K562 (cell line): ENCODE data around the gene DARS2. TPM values are rescaled to one million over a fixed set of nuclear protein-coding genes. Genes with fewer than 3 reads are reported as not detected.
A peak's percentile ranks its signal among the peaks of the same experiment; 100 is the strongest.

Experiments
- CEBPB ChIP-seq: fragments of 450-650 bp; IDR thresholded peaks from 2 replicates; pipeline ENCODE4 v1.6.1; 2016; ENCODE audit warnings: missing genetic modification characterization, missing compliant biosample characterization
- COPS2 ChIP-seq: fragments of 450-650 bp; conservative IDR thresholded peaks from 2 replicates; pipeline ENCODE4 v1.6.1; 2016; ENCODE audit warnings: mild to moderate bottlenecking, moderate library complexity
- HDGF ChIP-seq: fragments of 450-650 bp; IDR thresholded peaks from 2 replicates; pipeline ENCODE4 v1.6.1; 2016
- LCOR ChIP-seq: sonication (generic); formaldehyde crosslinking; IDR thresholded peaks from 2 replicates; pipeline ENCODE4 v1.8.0; 2022; ENCODE audit warnings: mild to moderate bottlenecking, missing genetic modification reagents
- MCM5 ChIP-seq: fragments of 450-650 bp; IDR thresholded peaks from 2 replicates; pipeline ENCODE4 v1.6.1; 2016; ENCODE audit warnings: low read depth
- NELFE ChIP-seq: IDR thresholded peaks from 2 replicates; pipeline ENCODE4 v1.6.1; 2011; ENCODE audit warnings: mild to moderate bottlenecking; ENCODE audit not compliant: insufficient read depth, insufficient read length
- RBFOX2 ChIP-seq: fragments of 200-400 bp; formaldehyde crosslinking; IDR thresholded peaks from 2 replicates; pipeline ENCODE4 v1.6.1; 2017; ENCODE audit warnings: low read depth, mild to moderate bottlenecking, low read length, moderate library complexity
- RBM22 ChIP-seq: fragments of 200-400 bp; formaldehyde crosslinking; IDR thresholded peaks from 2 replicates; pipeline ENCODE4 v1.6.1; 2018; ENCODE audit warnings: low read length, low read depth; ENCODE audit not compliant: poor library complexity, severe bottlenecking
- SRSF3 ChIP-seq: fragments of 200-400 bp; formaldehyde crosslinking; IDR thresholded peaks from 2 replicates; pipeline ENCODE4 v1.6.1; 2016; ENCODE audit warnings: mild to moderate bottlenecking, low read length, moderate library complexity; ENCODE audit not compliant: insufficient read depth
- STAT5B ChIP-seq: fragments of 250-450 bp; sonication (Bioruptor Pico); IDR thresholded peaks from 2 replicates; pipeline ENCODE4 v1.8.0; 2021; ENCODE audit warnings: mild to moderate bottlenecking, inconsistent platforms
- TOE1 ChIP-seq, 2 experiments: fragments of 450-650 bp in 1 of 2; sonication (generic) in 1 of 2; formaldehyde crosslinking in 1 of 2; IDR thresholded peaks; 2 replicates each; pipeline versions ENCODE4 v1.7.1 to v1.8.0; 2016 to 2022; ENCODE audit warnings: borderline replicate concordance in 2 of 2, mild to moderate bottlenecking in 2 of 2, antibody characterized with exemption in 1 of 2, inconsistent platforms in 1 of 2, low read depth in 1 of 2, missing genetic modification reagents in 1 of 2, moderate library complexity in 1 of 2
- XRCC3 ChIP-seq: fragments of 450-650 bp; IDR thresholded peaks from 2 replicates; pipeline ENCODE4 v1.6.1; 2017; ENCODE audit warnings: mild to moderate bottlenecking, moderate library complexity
- XRCC4 ChIP-seq: IDR thresholded peaks from one replicate; pipeline ENCODE4 v1.6.1; 2011; ENCODE audit not compliant: insufficient read depth, insufficient read length; ENCODE audit errors: extremely low read depth
- ZBTB17 ChIP-seq: fragments of 450-650 bp; formaldehyde crosslinking; IDR thresholded peaks from 2 replicates; pipeline ENCODE4 v1.4.0; 2020; ENCODE audit warnings: mild to moderate bottlenecking
- ZBTB8A ChIP-seq: fragments of 450-650 bp; IDR thresholded peaks from 2 replicates; pipeline ENCODE4 v1.6.1; 2018; ENCODE audit warnings: mild to moderate bottlenecking, moderate library complexity; ENCODE audit not compliant: partially characterized antibody
- ZC3H8 ChIP-seq: fragments of 450-650 bp; IDR thresholded peaks from 2 replicates; pipeline ENCODE4 v1.6.1; 2017
- ZNF253 ChIP-seq: fragments of 250-450 bp; sonication (Bioruptor Pico); conservative IDR thresholded peaks from 2 replicates; pipeline ENCODE4 v1.6.1; 2021; ENCODE audit warnings: mild to moderate bottlenecking
- ZNF436 ChIP-seq: fragments of 250-450, 450-650 bp; sonication (Bioruptor Pico); formaldehyde crosslinking; IDR thresholded peaks from 2 replicates; pipeline ENCODE4 v1.7.0; 2020; ENCODE audit warnings: mild to moderate bottlenecking
- ZNF696 ChIP-seq: fragments of 250-450 bp; sonication (Bioruptor Pico); conservative IDR thresholded peaks from 2 replicates; pipeline ENCODE4 v1.4.0; 2020; ENCODE audit warnings: mild to moderate bottlenecking, moderate library complexity
- polyA plus RNA-seq, 8 experiments: library from polyadenylated mRNA; depleted of rRNA in 4 of 8; stranded (reverse) in 5 of 8; unstranded in 3 of 8; fragments of >200 nt; fragmentation: Nextera tagmentation in 2 of 8; fragmentation: Illumina TruSeq in 1 of 8; extraction: Ambion mirVana in 2 of 8; extraction: Trizol in 1 of 8; gene quantifications; 2 replicates each; pipeline versions ENCODE4 v1.2.1 to v1.2.3, GENCODE V29; 2011 to 2014; ENCODE audit warnings: inconsistent platforms in 1 of 8, missing spikeins in 1 of 8
- total RNA-seq, 7 experiments: library from RNA; depleted of rRNA in 6 of 7; stranded (reverse); fragments of >200 nt in 6 of 7; fragmentation: Illumina TruSeq in 2 of 7; extraction: Trizol in 2 of 7; gene quantifications; 2 replicates each; pipeline versions ENCODE4 v1.2.1 to v1.2.3, GENCODE V29; 2011 to 2021; ENCODE audit warnings: low replicate concordance in 1 of 7
- TF ChIP-seq, protein P1 (sequence below): fragments of 450-650 bp; conservative IDR thresholded peaks from 2 replicates; pipeline ENCODE4 v1.6.1; 2016; ENCODE audit warnings: missing genetic modification characterization, low read depth, mild to moderate bottlenecking, control low read depth, missing compliant biosample characterization
- TF ChIP-seq, protein P2 (sequence below): IDR thresholded peaks from 3 replicates; pipeline ENCODE4 v1.6.1; 2011; ENCODE audit warnings: borderline replicate concordance, mild to moderate bottlenecking, moderate library complexity; ENCODE audit not compliant: insufficient read length; ENCODE audit errors: extremely low read depth
- TF ChIP-seq, protein P3 (sequence below): IDR thresholded peaks from 2 replicates; pipeline ENCODE4 v1.6.1; 2011; ENCODE audit warnings: borderline replicate concordance, low read depth, mild to moderate bottlenecking, moderate library complexity, low read length; ENCODE audit not compliant: insufficient read depth, poor library complexity, severe bottlenecking

DARS2 gene
- total and polyA plus RNA-seq, 9 of the 15 experiments (the other 6 are each of a cell fraction or from before 2014, with no cell fraction given): 36.4 to 96.7 (median 68.6) TPM

DNA sequence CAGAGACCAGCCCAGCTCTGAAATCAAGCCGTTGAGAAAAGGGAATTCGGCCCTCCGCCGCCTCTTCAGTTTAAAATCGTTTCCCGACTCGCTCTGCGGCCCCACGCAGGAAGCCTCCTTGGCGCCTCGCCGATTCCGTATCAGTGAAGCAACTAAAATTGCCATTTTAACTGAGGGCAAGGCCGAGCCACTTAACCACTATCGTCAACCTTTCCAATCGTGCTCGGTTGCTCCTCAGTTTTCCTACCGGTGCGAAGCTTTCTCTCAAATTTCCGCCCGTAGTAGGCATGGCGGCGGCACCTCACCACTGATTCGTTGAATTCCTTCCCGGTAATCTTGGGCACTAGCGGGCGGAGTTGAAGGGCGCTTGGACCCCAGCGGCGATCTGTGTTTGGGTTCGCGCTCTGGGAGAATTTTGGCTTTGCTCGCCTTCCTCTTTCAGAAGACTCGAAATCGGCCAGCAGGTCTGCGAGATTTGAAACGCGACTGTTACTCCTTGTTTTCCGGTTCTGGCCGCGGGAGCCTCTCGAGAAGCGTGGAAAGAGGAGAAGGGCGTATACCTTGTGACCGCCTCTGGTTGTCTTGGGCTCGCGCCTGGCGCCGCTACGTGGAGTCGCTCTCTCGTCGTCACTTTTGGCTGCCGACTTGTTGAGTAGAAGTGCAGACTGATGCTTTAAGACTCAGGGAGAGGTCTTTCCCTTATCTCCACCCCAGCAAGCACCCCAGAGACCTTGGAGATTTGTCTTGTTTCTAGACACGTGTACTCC lies at the start of gene DARS2, which contains the start of gene CENPL (continued):
- TF ChIP-seq, protein P1, sequence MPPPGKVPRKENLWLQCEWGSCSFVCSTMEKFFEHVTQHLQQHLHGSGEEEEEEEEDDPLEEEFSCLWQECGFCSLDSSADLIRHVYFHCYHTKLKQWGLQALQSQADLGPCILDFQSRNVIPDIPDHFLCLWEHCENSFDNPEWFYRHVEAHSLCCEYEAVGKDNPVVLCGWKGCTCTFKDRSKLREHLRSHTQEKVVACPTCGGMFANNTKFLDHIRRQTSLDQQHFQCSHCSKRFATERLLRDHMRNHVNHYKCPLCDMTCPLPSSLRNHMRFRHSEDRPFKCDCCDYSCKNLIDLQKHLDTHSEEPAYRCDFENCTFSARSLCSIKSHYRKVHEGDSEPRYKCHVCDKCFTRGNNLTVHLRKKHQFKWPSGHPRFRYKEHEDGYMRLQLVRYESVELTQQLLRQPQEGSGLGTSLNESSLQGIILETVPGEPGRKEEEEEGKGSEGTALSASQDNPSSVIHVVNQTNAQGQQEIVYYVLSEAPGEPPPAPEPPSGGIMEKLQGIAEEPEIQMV: no peak
- TF ChIP-seq COPS2: no peak
- TF ChIP-seq ZBTB8A: no peak
- peak; percentile 91 for TF ChIP-seq ZBTB17
- TF ChIP-seq SRSF3: no peak
- 0 out of 2 replicates have a peak, but pooled peaks have one; percentile 15 for TF ChIP-seq ZC3H8
- no peak for TF ChIP-seq NELFE
- peak; percentile 91; the same call in 1 of the 2 replicates for TF ChIP-seq TOE1 (IDR thresholded peaks at IDR 0.05; ENCODE audit: borderline replicate concordance)
- 0 out of 2 replicates have a peak, but pooled peaks have one; percentile 95 for TF ChIP-seq TOE1 (CRISPR knock-in tag; IDR thresholded peaks at IDR 0.05; ENCODE audit: borderline replicate concordance, low read depth)
- peak; percentile 96 for TF ChIP-seq RBFOX2
- peak; percentile 83 for TF ChIP-seq LCOR (CRISPR knock-in tag)
- peak; percentile 83 for TF ChIP-seq CEBPB (tag)
- TF ChIP-seq, protein P2, sequence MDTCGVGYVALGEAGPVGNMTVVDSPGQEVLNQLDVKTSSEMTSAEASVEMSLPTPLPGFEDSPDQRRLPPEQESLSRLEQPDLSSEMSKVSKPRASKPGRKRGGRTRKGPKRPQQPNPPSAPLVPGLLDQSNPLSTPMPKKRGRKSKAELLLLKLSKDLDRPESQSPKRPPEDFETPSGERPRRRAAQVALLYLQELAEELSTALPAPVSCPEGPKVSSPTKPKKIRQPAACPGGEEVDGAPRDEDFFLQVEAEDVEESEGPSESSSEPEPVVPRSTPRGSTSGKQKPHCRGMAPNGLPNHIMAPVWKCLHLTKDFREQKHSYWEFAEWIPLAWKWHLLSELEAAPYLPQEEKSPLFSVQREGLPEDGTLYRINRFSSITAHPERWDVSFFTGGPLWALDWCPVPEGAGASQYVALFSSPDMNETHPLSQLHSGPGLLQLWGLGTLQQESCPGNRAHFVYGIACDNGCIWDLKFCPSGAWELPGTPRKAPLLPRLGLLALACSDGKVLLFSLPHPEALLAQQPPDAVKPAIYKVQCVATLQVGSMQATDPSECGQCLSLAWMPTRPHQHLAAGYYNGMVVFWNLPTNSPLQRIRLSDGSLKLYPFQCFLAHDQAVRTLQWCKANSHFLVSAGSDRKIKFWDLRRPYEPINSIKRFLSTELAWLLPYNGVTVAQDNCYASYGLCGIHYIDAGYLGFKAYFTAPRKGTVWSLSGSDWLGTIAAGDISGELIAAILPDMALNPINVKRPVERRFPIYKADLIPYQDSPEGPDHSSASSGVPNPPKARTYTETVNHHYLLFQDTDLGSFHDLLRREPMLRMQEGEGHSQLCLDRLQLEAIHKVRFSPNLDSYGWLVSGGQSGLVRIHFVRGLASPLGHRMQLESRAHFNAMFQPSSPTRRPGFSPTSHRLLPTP: no peak
- TF ChIP-seq ZNF253 (CRISPR knock-in tag): no peak
- no peak for TF ChIP-seq RBM22
- TF ChIP-seq STAT5B: no peak
- TF ChIP-seq XRCC3: no peak
- TF ChIP-seq MCM5: no peak
- TF ChIP-seq, protein P3, sequence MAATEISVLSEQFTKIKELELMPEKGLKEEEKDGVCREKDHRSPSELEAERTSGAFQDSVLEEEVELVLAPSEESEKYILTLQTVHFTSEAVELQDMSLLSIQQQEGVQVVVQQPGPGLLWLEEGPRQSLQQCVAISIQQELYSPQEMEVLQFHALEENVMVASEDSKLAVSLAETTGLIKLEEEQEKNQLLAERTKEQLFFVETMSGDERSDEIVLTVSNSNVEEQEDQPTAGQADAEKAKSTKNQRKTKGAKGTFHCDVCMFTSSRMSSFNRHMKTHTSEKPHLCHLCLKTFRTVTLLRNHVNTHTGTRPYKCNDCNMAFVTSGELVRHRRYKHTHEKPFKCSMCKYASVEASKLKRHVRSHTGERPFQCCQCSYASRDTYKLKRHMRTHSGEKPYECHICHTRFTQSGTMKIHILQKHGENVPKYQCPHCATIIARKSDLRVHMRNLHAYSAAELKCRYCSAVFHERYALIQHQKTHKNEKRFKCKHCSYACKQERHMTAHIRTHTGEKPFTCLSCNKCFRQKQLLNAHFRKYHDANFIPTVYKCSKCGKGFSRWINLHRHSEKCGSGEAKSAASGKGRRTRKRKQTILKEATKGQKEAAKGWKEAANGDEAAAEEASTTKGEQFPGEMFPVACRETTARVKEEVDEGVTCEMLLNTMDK: no peak
- TF ChIP-seq ZNF696 (CRISPR knock-in tag): no peak
- no peak for TF ChIP-seq ZNF436 (CRISPR knock-in tag)
- TF ChIP-seq HDGF: no peak
- no peak for TF ChIP-seq XRCC4
